ENCODE results near the gene AFAP1L2.

AFAP1L2 gene, protein sequence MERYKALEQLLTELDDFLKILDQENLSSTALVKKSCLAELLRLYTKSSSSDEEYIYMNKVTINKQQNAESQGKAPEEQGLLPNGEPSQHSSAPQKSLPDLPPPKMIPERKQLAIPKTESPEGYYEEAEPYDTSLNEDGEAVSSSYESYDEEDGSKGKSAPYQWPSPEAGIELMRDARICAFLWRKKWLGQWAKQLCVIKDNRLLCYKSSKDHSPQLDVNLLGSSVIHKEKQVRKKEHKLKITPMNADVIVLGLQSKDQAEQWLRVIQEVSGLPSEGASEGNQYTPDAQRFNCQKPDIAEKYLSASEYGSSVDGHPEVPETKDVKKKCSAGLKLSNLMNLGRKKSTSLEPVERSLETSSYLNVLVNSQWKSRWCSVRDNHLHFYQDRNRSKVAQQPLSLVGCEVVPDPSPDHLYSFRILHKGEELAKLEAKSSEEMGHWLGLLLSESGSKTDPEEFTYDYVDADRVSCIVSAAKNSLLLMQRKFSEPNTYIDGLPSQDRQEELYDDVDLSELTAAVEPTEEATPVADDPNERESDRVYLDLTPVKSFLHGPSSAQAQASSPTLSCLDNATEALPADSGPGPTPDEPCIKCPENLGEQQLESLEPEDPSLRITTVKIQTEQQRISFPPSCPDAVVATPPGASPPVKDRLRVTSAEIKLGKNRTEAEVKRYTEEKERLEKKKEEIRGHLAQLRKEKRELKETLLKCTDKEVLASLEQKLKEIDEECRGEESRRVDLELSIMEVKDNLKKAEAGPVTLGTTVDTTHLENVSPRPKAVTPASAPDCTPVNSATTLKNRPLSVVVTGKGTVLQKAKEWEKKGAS

DNA sequence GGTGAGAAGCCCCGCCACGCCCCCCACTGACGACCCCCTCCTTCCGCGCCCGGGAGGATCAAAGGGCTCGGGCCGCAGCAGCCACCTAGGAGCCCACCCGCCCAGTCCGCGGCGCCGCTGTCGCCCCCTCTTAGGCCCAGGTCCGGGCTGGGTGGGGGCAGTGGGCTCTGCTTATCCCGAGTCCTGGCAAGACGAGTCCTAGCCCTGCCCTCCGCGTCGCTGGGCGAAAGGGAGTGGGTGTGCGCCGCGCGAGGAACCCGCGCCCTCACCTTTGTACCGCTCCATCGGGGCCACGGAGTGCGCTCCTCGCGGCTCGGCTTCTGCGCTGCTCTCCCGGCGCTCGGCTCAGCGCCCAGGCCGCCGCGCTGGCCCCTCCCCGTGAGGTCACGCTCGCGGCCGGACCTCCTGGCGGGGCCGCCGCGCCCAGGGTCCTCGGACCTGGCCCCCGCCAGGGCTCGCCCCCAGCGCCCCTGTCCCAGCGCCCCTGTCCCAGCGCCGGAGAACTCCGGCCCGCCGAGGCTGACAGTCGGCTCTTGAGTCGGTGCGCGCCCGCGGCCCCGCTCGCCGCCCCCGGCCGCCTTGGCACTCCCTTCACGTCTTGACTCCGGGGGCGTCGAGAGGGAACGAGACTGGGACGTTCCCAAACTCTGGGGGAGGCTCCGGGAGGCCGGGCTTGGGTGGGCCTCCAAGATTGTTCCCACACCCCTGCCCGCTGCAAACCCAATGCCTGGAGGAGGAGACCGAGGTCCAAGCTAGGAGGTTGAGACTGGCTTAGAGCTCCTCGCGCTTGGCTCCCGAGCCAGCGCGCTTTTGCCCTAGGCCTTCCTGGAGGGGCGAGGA, at the start of gene AFAP1L2:
Gene AFAP1L2 (minus strand): TSS at position 332 of the 840 bp plus-strand sequence. CDS start 47 bp downstream, at position 285.
- Histone ChIP-seq H3K36me3 (ENCODE audit: insufficient read depth, low read length) (no peaks in the 10 kb centered on the region), H3K27ac (ENCODE audit: low read depth, low read length) (no peak within 1 kb of the TSS), H3K4me1 (ENCODE audit: control insufficient read depth, insufficient read depth, low read length, unreplicated experiment) (peaks cover 9% of the 10 kb centered on the region), H3K4me3 (ENCODE audit: low read depth, low read length) (peak within 1 kb of the TSS; percentile 74), H2AFZ (ENCODE audit: low read length, unreplicated experiment) (peak within 1 kb of the TSS; percentile 56), H3K79me2 (ENCODE audit: control insufficient read depth, insufficient read depth, low read length, unreplicated experiment) (no peaks in the 10 kb centered on the region), H3K27me3 (ENCODE audit: insufficient read depth, low read length) (peaks cover 34% of the 10 kb centered on the region)

DNA sequence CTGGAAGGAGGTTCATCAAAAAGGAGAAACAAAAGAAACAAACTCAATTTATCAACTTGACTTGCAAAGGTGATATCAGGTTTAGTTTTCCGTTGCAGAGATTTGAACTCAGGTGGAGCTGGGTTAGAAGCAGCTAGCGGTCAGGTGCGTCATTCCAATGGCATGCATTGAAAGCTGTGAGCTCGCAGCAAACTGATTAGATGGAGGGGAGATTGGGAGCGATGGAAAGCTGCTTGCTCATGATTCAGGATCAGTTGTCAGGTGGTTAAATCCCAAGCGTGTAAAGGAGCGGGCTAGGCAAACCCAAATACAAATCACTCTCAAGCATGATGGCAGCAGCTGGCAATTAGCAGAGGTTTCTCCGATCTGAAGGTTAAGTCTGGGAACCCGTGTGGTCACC, 49.3 kb upstream of the AFAP1L2 start:
- Histone ChIP-seq H3K27ac (ENCODE audit: low read depth, low read length) (no peak overlapping the region), H3K4me3 (ENCODE audit: low read depth, low read length) (no peak overlapping the region), H2AFZ (ENCODE audit: low read length, unreplicated experiment) (no peak overlapping the region), H3K27me3 (ENCODE audit: insufficient read depth, low read length) (no peaks in the 10 kb centered on the region), H3K79me2 (ENCODE audit: control insufficient read depth, insufficient read depth, low read length, unreplicated experiment) (no peaks in the 10 kb centered on the region), H3K36me3 (ENCODE audit: insufficient read depth, low read length) (no peaks in the 10 kb centered on the region), H3K4me1 (ENCODE audit: control insufficient read depth, insufficient read depth, low read length, unreplicated experiment) (no peaks in the 10 kb centered on the region)

DNA sequence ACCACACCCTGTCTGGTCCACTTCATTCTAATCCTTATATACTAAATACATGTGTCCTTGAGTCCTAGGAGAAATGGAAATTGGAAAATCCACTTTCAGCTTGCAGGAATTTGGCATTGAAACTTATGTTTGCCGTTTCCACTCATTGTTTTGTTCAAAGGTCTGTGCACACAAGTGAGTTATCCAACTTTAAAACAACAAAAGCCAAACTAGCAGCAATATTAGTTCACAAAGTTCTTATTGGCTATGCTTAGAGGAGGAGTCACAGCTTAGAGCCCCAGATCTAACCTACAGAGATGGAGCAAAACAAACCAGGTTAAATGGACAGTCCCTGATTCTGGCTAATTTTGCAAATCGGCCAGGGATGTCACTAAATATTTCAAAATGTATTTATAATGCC, 44.6 kb upstream of the AFAP1L2 start:
- Histone ChIP-seq H3K27ac (ENCODE audit: low read depth, low read length) (no peak overlapping the region), H2AFZ (ENCODE audit: low read length, unreplicated experiment) (no peak overlapping the region), H3K36me3 (ENCODE audit: insufficient read depth, low read length) (no peaks in the 10 kb centered on the region), H3K27me3 (ENCODE audit: insufficient read depth, low read length) (no peaks in the 10 kb centered on the region), H3K4me3 (ENCODE audit: low read depth, low read length) (no peak overlapping the region), H3K79me2 (ENCODE audit: control insufficient read depth, insufficient read depth, low read length, unreplicated experiment) (no peaks in the 10 kb centered on the region), H3K4me1 (ENCODE audit: control insufficient read depth, insufficient read depth, low read length, unreplicated experiment) (no peaks in the 10 kb centered on the region)

DNA sequence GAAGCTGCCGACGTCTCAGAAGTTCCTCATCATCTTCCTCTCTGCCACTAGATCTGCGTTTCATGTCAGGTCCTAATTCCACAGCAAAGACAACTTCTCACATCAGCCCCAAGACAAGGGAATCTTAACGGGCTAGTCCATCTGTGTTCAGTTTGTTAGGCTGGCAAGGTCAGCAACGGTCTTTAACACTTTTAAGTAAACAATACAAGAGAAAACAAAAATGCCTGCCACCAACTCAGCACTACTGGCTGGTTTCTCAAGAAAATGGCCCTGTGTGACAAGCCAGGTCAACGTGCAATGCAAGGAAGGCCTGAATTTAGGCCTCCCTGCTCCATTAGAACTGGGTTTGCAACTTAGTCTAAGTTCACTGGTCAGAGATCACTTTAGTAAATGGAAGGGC, 41.0 kb upstream of the AFAP1L2 start:
- no peak overlapping the region for H3K4me3 ChIP-seq (ENCODE audit: low read depth, low read length)

DNA sequence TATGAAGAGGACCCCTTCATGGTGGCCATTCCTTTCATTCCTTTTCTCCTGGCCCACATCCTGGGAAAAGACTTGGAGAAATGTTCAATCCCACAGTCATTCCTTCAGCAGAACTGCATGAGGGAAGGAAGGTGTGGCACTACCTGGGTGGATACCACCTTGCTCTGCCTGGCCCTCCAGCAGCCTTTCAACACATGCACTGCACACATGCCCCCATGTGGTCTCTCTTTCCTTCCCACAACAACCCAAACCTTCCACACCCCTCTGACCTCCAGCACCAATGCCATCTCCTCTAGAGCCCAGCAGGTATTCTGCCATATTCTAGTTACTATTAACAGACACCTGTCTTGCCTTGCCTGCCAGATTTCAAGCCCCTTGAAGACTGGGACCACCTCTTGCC, 40.5 kb upstream of the AFAP1L2 start:
- H3K4me3 ChIP-seq (ENCODE audit: low read depth, low read length) = no peak overlapping the region

More for the DNA sequence above, 41.0 kb upstream of the AFAP1L2 start:
- Histone ChIP-seq H3K27me3 (ENCODE audit: insufficient read depth, low read length) (no peaks in the 10 kb centered on the region), H2AFZ (ENCODE audit: low read length, unreplicated experiment) (no peak overlapping the region), H3K36me3 (ENCODE audit: insufficient read depth, low read length) (no peaks in the 10 kb centered on the region), H3K4me1 (ENCODE audit: control insufficient read depth, insufficient read depth, low read length, unreplicated experiment) (no peaks in the 10 kb centered on the region), H3K27ac (ENCODE audit: low read depth, low read length) (no peak overlapping the region), H3K79me2 (ENCODE audit: control insufficient read depth, insufficient read depth, low read length, unreplicated experiment) (no peaks in the 10 kb centered on the region)

DNA sequence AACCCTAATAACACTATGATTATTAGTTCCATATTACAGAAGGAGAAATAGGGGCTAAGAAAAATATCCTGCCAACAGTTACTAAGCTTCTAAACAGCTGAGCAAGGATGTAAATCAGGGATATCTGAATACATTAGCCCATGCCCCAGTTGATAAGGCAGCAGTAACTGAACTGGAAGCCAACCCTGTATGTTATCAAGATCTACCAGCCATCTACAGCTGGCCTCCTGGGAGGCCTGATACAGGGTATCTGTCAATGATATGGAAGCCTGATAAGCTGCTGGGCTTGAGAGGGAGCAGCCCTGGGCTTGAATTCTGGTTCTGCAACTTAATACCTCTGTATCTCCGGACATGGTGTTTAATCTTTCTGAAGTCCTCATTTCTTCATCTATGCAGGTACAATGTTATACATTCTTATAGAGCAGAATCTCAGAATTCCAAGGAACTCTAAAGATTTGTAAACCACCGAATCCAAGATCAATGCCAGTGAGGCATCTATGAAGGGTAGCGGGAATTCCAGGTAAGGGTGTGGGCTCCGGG, 37.9 kb upstream of the AFAP1L2 start:
- Histone ChIP-seq H3K36me3 (ENCODE audit: insufficient read depth, low read length) (no peaks in the 10 kb centered on the region), H3K27me3 (ENCODE audit: insufficient read depth, low read length) (no peaks in the 10 kb centered on the region), H3K4me1 (ENCODE audit: control insufficient read depth, insufficient read depth, low read length, unreplicated experiment) (no peaks in the 10 kb centered on the region), H3K27ac (ENCODE audit: low read depth, low read length) (no peak overlapping the region), H3K79me2 (ENCODE audit: control insufficient read depth, insufficient read depth, low read length, unreplicated experiment) (no peaks in the 10 kb centered on the region), H3K4me3 (ENCODE audit: low read depth, low read length) (no peak overlapping the region), H2AFZ (ENCODE audit: low read length, unreplicated experiment) (no peak overlapping the region)

More for the DNA sequence above, 40.5 kb upstream of the AFAP1L2 start:
- H3K36me3 ChIP-seq (ENCODE audit: insufficient read depth, low read length) = no peaks in the 10 kb centered on the region
- H3K79me2 ChIP-seq (ENCODE audit: control insufficient read depth, insufficient read depth, low read length, unreplicated experiment) = no peaks in the 10 kb centered on the region
- H3K27ac ChIP-seq (ENCODE audit: low read depth, low read length) = no peak overlapping the region
- no peak overlapping the region for H2AFZ ChIP-seq (ENCODE audit: low read length, unreplicated experiment)
- no peaks in the 10 kb centered on the region for H3K4me1 ChIP-seq (ENCODE audit: control insufficient read depth, insufficient read depth, low read length, unreplicated experiment)
- no peaks in the 10 kb centered on the region for H3K27me3 ChIP-seq (ENCODE audit: insufficient read depth, low read length)

DNA sequence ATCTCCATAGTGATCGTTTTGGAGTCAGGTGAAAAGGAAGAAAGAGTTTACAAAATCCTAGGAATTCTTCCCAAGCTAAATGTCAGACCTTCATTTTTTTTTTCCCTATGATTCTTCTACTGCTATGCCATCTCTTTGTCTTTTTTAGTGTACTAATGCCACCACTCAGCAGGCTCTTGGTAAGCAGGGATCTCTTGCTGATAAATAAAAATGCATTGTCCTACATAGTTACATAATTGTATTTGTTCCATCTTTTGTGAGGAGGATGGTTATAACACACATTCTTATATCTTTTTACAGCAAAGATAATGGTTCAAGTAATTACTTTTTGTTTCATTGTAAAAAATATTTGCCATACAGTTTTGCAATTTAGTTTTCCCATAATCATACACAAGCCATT, 36.8 kb upstream of the AFAP1L2 start:
- Histone ChIP-seq H3K36me3 (ENCODE audit: insufficient read depth, low read length) (no peaks in the 10 kb centered on the region), H3K27ac (ENCODE audit: low read depth, low read length) (no peak overlapping the region)

DNA sequence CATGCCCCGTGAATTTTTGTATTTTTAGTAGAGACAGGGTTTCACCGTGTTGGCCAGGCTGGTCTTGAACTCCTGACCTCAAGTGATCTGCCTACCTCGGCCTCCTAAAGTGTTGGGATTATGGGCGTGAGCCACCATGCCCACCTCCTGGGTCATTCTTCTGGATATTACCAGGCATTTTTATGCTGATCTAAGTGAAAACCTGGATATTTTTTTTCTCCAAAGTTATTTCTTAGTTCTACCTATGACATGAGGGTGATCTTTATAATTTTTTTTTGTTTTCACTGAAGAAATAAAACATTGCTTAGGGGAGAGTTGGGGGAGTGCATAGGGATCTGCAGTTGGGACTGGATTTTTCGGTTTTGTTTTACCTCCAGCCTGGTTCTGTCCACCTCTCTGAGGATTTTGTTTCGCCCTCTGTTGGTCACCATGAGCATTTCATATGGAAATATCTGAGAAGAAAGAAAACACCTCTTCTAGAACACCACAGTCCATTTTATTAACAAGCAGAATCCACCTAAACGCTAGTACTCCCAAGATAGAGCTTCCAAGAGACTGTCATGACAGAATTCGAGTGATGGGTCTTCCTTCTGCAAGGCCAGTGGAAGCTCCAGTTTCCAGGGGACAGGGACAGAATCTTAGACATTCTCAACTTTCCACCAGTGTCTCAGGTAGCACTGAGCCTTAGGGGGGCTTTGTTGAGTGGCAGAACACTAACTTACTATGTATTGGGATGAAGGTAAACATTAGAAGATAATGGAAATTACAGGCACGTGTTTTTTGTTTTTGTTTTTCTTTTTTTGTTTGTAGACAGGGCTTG, 33.4 kb upstream of the AFAP1L2 start:
- no peaks in the 10 kb centered on the region for H3K79me2 ChIP-seq (ENCODE audit: control insufficient read depth, insufficient read depth, low read length, unreplicated experiment)
- no peaks in the 10 kb centered on the region for H3K36me3 ChIP-seq (ENCODE audit: insufficient read depth, low read length)
- H3K27me3 ChIP-seq (ENCODE audit: insufficient read depth, low read length) = no peaks in the 10 kb centered on the region
- no peak overlapping the region for H3K27ac ChIP-seq (ENCODE audit: low read depth, low read length)
- H3K4me3 ChIP-seq (ENCODE audit: low read depth, low read length) = no peak overlapping the region
- no peak overlapping the region for H2AFZ ChIP-seq (ENCODE audit: low read length, unreplicated experiment)
- no peaks in the 10 kb centered on the region for H3K4me1 ChIP-seq (ENCODE audit: control insufficient read depth, insufficient read depth, low read length, unreplicated experiment)

More for the DNA sequence above, 36.8 kb upstream of the AFAP1L2 start:
- H3K4me3 ChIP-seq (ENCODE audit: low read depth, low read length) = no peak overlapping the region
- no peak overlapping the region for H2AFZ ChIP-seq (ENCODE audit: low read length, unreplicated experiment)
- no peaks in the 10 kb centered on the region for H3K4me1 ChIP-seq (ENCODE audit: control insufficient read depth, insufficient read depth, low read length, unreplicated experiment)
- no peaks in the 10 kb centered on the region for H3K27me3 ChIP-seq (ENCODE audit: insufficient read depth, low read length)
- H3K79me2 ChIP-seq (ENCODE audit: control insufficient read depth, insufficient read depth, low read length, unreplicated experiment) = no peaks in the 10 kb centered on the region

DNA sequence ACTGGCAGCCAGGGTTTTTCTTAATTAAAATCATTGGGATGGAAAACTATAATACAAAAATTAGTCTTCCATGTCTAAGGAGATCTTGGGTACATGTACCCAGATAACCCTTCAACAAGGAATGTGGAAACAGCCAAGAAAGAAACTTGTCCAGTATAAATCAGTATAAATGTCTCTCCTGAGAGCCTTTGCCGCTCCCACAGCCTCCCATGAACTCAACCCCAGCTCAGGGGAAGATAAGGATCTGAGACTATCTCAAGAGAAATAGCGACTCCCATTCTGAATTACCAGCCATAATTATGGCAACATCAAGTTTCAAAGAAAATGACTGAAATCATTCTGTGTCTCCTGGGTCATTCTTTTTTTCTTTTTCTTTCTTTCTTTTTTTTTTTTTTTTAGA, 32.6 kb upstream of the AFAP1L2 start:
- no peak overlapping the region for H2AFZ ChIP-seq (ENCODE audit: low read length, unreplicated experiment)
- H3K27me3 ChIP-seq (ENCODE audit: insufficient read depth, low read length) = no peaks in the 10 kb centered on the region
- no peak overlapping the region for H3K4me3 ChIP-seq (ENCODE audit: low read depth, low read length)
- H3K27ac ChIP-seq (ENCODE audit: low read depth, low read length) = no peak overlapping the region
- no peaks in the 10 kb centered on the region for H3K79me2 ChIP-seq (ENCODE audit: control insufficient read depth, insufficient read depth, low read length, unreplicated experiment)
- H3K4me1 ChIP-seq (ENCODE audit: control insufficient read depth, insufficient read depth, low read length, unreplicated experiment) = no peaks in the 10 kb centered on the region
- no peaks in the 10 kb centered on the region for H3K36me3 ChIP-seq (ENCODE audit: insufficient read depth, low read length)

Measured in ACC112 (cell line).